GM06990 (cell line): ENCODE measurements around the gene CENATAC.

Experiments used
- DNase-seq: peaks from one replicate; pipeline ENCODE4 v3.0.0-alpha.2; 2011; ENCODE audit not compliant: insufficient read length; ENCODE audit errors: extremely low read depth
- H3K27me3 ChIP-seq: replicated peaks from 2 replicates; pipeline ENCODE4 v1.6.0; 2011; ENCODE audit warnings: low read length; ENCODE audit not compliant: control insufficient read depth, insufficient read depth
- H3K36me3 ChIP-seq: 2 replicates; pipeline ENCODE4 v1.5.1; 2011; ENCODE audit warnings: low read length; ENCODE audit not compliant: control insufficient read depth, insufficient read depth
- H3K4me3 ChIP-seq: replicated peaks from 2 replicates; pipeline ENCODE4 v1.5.1; 2011; ENCODE audit warnings: low read depth, mild to moderate bottlenecking, control low read depth, low read length
- CTCF ChIP-seq: IDR thresholded peaks from 2 replicates; pipeline ENCODE4 v1.5.1; 2011; ENCODE audit warnings: low read length, control low read depth, mild to moderate bottlenecking, inconsistent platforms; ENCODE audit not compliant: insufficient read depth, poor library complexity, severe bottlenecking

Gene CENATAC

GRCh38 chr11:119024430-119025098, 26.6 kb downstream of the CENATAC start:
- Histone ChIP-seq H3K4me3 (no peak overlapping the region), H3K36me3 (peaks cover 21% of the 10 kb centered on the region), H3K27me3 (no peaks in the 10 kb centered on the region)
- no peak for TF ChIP-seq CTCF
- DNase-seq = no peak

- Histone ChIP-seq H3K27me3 (no peaks in the 10 kb centered on the region), H3K4me3 (no peak overlapping the region), H3K36me3 (peaks cover 21% of the 10 kb centered on the region)
- DNase-seq = no peak
- TF ChIP-seq CTCF = no peak
Observed at GRCh38 chr11:119025099-119025473, 27.1 kb downstream of the CENATAC start.

GRCh38 chr11:119025541-119025940, 27.6 kb downstream of the CENATAC start:
- no peak for TF ChIP-seq CTCF
- Histone ChIP-seq H3K27me3 (no peaks in the 10 kb centered on the region), H3K4me3 (no peak overlapping the region), H3K36me3 (peaks cover 21% of the 10 kb centered on the region)
- no peak for DNase-seq

GRCh38 chr11:119025978-119026766, 28.2 kb downstream of the CENATAC start:
- DNase-seq = no peak
- no peaks in the 10 kb centered on the region for H3K27me3 ChIP-seq
- H3K36me3 ChIP-seq = peaks cover 21% of the 10 kb centered on the region
- TF ChIP-seq CTCF = no peak
- H3K4me3 ChIP-seq = no peak overlapping the region

- H3K36me3 ChIP-seq = peaks cover 21% of the 10 kb centered on the region
- no peak for DNase-seq
- no peaks in the 10 kb centered on the region for H3K27me3 ChIP-seq
- no peak for TF ChIP-seq CTCF
- no peak overlapping the region for H3K4me3 ChIP-seq
Observed at GRCh38 chr11:119026970-119027369, 29.0 kb downstream of the CENATAC start.
